ENCODE measurements around the gene CCDC148.
A peak's percentile ranks its signal among the peaks of the same experiment; 100 is the strongest.

CCDC148 gene

GRCh38 chr2:158456309-158457066 lies at the start of gene CCDC148, which contains the start of gene PKP4:
CCDC148 (minus strand) TSS chr2:158456753; CDS start chr2:158456439, 314 bp downstream.
PKP4 (plus strand) TSS chr2:158456952; CDS start chr2:158533185, 76,233 bp downstream.
- peak; percentile 88 for DNase-seq
- ATAC-seq, result peak; percentile 98

DNA sequence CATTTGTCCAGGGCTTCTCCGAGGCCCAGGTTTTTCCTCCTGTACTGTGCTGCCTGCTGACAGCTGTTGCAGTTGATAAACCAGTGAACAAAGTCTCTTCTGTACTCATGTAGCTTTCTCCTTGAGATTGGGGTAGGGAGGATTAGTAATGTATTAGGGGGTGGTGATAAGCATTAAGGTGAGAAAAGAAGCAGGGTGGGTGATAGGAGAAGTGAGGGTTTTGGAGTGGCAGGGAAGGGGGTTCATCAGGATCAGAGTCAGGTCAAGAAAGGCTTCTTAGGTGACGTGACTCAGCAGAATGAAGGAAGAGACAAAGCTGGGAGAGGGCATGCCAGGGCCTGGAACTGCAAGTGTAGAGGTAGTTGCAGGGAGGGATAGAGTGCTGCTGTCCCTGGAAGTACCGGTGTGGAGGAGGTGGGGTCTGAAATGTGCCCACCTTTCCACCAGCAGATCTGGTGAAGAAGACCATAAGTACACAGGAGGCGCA lies 48.9 kb upstream of the CCDC148 start:
- ATAC-seq, result no peak
- no peak for DNase-seq

- no peak for DNase-seq
- no peak for ATAC-seq
These were observed 47.5 kb upstream of the CCDC148 start for GRCh38 chr2:158504088-158504487.

GRCh38 chr2:158502974-158503373 lies 46.4 kb upstream of the CCDC148 start:
- DNase-seq (no peak), ATAC-seq (no peak)

DNA sequence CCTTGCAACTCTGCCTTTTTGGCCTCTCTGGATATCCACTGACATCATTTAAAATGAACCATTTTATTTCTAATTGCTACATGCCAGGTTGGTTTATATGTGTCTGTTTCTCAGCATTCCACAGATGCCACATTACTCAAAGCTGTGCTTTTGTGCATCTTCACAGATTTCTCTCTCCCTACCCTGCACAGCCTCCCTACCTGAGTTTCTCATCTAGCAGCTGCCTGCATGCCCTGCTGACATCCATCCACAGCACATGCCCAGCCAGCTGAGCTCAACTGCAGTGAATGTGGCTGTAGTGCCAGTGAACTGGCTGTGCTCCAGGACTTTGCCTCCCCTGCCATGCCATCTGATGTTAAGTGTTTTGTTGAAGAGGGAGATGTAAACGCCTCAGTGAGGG lies 44.7 kb upstream of the CCDC148 start:
- DNase-seq (no peak), ATAC-seq (no peak)

DNA sequence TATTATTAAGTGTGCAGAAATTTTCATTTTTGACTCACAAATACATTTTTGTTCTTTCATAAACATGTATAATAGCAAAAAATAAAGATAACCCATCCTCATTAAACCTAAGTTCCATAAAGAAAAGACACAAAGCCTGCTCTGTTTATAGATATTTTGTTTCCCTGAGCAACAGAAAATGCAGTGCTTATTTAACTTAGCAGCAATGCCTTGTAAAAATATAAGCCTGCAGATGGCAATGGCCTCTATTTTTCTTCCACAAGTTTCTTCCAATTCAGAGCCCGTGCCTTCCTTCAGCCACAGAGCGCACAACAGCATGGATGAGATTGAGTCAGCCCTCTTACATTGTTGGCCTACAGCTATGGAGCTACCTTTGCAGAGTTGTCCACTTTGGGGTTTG lies 43.8 kb upstream of the CCDC148 start:
- ATAC-seq, result no peak

GRCh38 chr2:158499383-158499782 lies 42.8 kb upstream of the CCDC148 start:
- DNase-seq (no peak), ATAC-seq (no peak)

More for the DNA sequence above, 43.8 kb upstream of the CCDC148 start:
- no peak for DNase-seq

DNA sequence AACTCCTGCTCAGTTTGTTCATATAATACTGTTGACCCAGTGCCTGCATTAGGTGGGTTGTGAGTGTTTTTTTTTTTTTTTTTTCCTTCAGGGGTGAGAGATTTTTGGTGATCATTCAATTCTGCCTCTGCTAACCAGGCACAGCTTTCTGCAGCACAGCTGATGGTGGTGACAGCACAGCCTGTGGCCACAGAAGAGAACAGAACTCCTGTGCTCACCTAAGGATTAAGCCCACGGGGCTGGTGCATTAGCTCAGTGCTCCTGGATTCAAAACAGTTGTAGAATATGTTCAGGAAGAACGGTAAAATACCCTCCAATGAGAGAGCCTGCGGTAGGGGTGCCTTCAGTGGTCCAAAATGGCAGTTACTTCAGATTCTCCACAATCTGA lies 42.2 kb upstream of the CCDC148 start:
- no peak for ATAC-seq
- DNase-seq, result no peak

DNA sequence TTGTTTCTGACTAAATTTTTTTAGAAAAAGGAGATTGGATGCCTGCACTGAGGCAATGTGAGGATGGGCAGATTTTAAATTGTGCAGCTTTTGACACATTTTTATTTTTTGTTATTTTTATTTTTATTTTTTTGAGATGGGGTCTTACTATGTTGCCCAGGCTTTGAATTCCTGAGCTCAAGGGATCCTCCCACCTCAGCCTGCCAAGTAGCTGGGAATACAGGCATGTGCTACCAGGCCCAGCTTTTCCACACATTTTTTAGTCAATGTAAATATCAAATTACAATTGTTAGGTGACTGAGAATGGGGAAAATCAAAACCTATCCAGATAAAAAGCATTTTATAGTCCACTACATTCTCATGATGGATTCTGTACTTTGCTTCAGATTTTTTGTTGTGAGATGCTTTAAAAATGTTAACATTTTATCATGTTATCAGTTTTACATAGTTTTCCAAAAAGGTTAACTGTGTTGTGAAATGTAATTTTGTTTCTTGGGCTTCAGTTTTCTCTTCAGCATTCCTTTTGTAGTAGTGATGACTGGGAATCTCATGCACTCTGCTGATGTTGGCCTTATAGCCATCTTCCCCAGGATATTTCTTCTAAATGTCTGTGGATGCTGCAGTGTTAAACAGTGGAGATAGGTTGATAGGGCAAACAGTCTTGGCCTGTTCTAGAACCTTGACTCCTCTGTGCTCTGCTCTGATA lies 41.6 kb upstream of the CCDC148 start:
- ATAC-seq (no peak), DNase-seq (no peak)

DNA sequence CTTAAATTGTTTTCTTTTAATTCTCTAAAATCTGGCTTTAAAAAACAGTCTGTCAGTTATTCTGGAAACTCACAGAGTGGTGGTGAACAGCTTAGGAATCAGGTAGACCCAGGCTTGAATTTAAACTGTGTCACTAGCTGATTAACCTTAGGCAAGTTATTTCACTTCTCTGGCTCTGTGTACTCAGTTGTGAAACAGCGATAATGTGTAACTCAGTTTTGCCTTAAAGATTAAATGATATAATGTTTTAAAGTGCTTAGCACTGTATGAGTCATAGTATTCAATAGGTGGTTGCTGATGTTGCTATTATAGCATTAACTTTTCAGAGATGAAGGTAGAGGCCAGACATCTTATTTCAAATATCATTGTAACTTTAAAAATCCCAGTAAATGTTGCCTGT lies 40.9 kb upstream of the CCDC148 start:
- peak; percentile 43 for ATAC-seq
- DNase-seq, result no peak

GRCh38 chr2:158496986-158497385 lies 40.4 kb upstream of the CCDC148 start:
- no peak for ATAC-seq
- no peak for DNase-seq

DNA sequence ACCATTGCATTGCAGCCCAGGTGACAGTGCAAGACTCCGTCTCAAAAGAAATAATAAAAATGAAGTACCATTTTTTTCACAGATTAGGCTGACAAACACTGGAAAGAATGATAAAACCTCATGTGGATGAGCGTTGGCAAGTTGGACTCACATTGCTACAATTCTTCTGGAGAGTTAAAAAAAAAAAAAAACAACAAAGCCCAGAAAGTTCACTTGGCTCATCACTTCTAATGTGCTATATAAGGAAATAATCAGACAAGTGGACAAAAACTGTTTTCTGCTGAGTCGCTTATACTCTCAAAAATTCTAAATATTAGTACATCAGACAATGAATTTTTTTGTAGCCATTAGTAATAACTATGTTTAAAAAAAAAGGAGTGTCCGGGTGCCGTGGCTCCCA lies 38.6 kb upstream of the CCDC148 start:
- ATAC-seq (no peak), DNase-seq (no peak)

DNA sequence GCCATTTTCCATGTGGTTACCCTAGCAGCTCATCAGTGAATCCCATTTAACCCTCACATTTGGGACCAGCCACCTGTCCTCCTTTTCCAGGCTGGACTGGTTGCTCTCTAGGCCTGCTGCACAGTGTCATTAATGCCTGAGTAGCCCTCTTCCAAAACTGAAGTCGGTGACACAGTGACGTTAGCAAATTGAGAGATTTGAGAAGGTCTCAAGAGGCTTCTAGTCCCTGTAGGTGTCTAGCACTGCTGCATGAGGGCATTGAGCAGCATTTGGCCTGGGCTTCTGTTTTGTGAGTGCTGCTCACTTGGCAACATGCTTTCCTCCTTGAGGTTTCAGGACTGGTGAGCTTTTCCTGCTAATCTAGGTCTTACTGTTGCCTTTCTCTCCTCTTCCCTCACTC lies 36.9 kb upstream of the CCDC148 start:
- DNase-seq (no peak), ATAC-seq (no peak)

DNA sequence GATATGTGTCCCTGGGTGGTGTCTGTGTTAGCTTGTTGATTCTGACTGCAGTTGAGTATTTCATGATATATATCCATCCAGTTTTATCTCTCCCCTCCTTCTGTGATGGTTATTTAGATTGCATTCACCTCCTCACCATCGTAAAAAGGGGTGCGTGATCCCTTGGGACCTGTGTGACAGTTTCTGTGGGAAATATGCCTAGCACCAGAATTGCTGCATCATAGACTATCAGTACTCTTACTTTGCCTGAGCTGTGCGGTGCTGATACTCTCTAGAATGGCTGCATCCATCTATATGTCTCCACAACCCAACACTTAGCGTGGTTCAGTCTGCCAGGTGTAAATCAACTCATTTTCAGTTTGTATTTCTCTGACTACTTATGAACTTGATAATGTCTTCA lies 34.5 kb upstream of the CCDC148 start:
- DNase-seq, result no peak
- ATAC-seq, result no peak

DNA sequence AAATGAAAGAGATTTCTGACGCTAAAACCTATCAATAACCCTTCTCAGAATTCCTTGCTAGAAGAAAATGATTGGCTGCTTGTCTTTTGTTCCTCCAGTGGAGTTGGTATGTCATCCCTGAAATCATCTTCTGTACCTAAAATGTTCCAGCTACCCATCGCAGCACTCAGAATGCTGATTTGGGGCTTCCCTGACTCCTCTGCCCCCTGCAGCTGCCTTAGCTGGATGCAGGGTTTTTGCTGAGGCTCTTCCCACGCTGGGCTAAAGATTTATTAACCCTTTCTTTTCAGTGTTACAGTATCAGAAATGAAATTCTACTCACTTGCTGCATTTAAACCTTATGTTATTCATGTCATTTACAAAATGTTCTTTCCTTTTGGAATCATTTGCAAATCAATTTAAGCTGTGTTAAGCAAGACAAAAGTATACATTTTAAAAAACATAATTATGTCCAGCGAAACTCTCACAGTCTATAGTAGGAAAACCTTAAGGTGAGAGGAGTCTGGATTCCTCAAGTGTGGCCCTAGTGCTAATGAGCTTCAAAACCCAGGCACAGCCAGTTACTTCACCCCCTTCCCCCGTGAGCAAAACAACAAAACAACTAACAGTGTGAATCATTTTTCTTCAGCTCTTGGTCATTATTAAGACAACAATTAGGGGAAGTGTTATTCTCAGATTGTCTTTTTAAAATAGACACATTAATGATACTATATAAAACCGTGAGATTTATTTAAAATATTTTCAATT lies 33.0 kb upstream of the CCDC148 start:
- ATAC-seq (no peak), DNase-seq (no peak)

- DNase-seq (no peak), ATAC-seq (no peak)
These were observed 32.1 kb upstream of the CCDC148 start for GRCh38 chr2:158488442-158489216.

DNA sequence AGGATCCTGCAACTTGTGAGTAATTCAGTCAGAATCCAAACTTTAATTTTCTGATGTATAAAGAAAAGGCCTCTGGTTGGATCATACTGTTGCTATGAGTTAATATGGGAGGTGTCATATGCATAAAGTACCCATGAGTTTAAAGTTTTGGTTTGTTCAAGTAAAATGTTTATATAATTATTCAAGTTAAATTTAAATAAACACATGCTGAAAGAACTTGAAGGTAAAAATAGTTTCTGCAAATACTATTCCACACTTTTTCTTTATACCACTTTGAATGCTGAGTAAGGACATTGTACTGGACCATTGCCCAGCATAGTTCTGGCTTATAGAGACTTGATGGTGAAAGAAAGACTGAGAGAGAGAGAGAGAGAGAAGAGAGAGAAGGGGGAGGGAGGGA lies 30.9 kb upstream of the CCDC148 start:
- no peak for DNase-seq
- ATAC-seq, result no peak

DNA sequence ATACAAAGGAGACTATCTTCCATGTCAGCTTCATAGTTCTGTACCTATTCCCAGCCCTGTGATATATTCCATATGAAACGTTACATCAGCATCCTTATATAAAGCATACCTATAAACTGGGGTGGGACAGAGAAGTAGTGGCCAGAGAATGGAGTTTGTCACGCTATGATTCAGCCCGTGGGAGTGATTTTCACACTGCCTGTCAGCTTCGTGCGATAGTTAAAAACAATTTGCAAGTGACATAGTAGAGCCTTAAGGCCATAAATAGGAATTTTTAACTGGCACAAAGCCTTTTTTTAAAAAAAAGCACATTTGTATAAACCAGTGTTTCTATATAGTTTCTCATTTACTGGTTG lies 30.4 kb upstream of the CCDC148 start:
- no peak for DNase-seq
- ATAC-seq, result peak; percentile 40

DNA sequence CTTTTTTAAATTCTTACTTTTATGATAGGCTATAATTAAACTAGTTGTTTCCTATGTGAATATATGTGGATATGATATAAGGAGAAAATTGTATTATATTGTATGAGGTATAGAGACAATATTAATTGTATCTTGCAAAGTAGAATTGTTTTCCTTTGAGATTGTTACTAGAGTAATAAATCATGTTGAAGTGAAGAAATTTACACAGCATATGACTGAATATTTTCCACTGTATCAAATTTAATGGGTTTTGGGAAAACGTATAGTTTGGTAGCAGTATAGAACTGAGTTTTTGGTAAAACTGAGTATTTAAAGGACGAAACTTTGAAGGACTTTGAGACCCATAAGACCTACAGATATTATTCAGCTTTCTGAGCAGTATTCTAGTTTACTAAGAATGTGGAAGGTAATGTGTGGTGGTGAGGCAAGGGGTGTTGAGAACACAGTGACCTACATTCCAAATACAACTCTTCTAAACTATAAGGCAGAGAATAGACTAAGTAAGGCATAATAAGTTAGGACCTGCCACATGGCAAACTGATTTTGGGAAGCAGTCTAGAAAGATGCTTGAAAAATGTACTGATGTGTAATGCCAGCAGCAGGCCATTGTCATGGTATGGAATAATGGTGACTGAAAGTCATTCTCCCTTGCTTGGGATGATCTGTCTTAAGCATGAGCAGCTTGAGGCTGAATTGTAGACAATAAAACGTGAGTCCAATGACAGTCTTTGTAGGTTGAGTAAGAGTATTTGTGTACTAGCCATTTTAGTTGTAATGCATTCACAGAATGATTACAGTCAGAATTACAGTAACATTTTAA lies 29.8 kb upstream of the CCDC148 start:
- ATAC-seq (no peak), DNase-seq (no peak)

DNA sequence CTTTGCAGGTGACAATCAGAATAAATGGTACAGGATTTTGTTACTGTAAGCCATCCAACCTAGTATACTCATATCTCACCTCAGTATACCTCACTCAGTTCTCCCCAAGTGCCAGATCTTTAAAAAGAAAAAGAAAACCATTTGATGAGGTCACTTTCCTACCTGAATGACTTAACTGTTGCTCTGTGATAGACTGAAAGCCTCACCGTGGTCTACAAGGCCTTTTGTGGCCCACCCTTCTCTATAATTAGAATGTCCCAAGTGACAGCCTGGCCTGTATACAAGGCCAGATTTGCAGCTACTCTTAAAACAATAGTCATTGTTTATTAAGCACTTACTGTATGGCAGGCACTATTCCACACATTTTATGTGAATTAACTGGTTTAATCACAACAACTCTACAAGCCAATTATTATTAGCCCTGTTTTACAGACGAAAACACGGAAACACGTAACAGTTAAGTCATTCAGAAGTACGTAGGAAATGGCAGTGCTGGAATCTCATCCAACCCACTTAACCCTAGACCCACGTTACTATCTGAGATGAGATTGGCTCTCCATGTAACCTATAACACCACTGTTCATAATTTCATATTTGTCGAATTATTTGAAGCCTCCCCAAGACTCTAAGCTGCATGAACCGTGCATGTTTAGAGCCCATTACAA lies 28.5 kb upstream of the CCDC148 start:
- DNase-seq (no peak), ATAC-seq (peak; percentile 81)

DNA sequence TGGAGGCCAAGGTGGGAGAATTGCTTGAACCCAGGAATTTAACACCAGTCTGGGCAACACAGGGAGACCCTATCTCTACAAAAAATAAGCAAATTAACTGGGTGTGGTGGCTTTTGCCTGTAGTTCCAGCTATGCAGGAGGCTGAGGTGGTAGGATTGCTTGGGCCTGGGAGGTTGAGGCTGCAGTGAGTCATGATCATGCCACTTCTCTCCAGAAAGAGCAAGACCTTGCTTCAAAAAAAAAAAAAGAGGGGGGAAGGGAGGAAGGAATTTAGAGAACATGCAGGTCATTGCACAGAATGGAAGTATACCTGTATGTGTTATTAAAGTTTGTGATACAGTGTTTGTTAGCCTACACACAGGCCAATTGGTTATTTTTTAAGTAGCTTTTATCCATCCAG lies 26.0 kb upstream of the CCDC148 start:
- DNase-seq (no peak), ATAC-seq (no peak)

All from stimulated activated naive CD8-positive, alpha-beta T cell treated with anti-CD3 and anti-CD28 coated beads, Interleukin-15, Interleukin-2, amounts not matched to agents 100 U/mL and 50 U/mL, for 24 hours (primary cell).